CD4-positive, alpha-beta T cell treated with Interleukin-21 for 1 hour (primary cell): ENCODE results near the gene LMAN1L.
A peak's percentile ranks its signal among the peaks of the same experiment; 100 is the strongest.

Experiments used
- DNase-seq: peaks from one replicate; pipeline ENCODE4 v3.0.0-alpha.2; 2020

Gene LMAN1L

GRCh38 chr15:74812533-74812932 lies at the start of gene LMAN1L:
LMAN1L (plus strand) TSS chr15:74812835; CDS start chr15:74812855, 20 bp downstream.
- no peak for DNase-seq

- no peak for DNase-seq
Observed at GRCh38 chr15:74763416-74763815, 49.2 kb upstream of the LMAN1L start.

DNA sequence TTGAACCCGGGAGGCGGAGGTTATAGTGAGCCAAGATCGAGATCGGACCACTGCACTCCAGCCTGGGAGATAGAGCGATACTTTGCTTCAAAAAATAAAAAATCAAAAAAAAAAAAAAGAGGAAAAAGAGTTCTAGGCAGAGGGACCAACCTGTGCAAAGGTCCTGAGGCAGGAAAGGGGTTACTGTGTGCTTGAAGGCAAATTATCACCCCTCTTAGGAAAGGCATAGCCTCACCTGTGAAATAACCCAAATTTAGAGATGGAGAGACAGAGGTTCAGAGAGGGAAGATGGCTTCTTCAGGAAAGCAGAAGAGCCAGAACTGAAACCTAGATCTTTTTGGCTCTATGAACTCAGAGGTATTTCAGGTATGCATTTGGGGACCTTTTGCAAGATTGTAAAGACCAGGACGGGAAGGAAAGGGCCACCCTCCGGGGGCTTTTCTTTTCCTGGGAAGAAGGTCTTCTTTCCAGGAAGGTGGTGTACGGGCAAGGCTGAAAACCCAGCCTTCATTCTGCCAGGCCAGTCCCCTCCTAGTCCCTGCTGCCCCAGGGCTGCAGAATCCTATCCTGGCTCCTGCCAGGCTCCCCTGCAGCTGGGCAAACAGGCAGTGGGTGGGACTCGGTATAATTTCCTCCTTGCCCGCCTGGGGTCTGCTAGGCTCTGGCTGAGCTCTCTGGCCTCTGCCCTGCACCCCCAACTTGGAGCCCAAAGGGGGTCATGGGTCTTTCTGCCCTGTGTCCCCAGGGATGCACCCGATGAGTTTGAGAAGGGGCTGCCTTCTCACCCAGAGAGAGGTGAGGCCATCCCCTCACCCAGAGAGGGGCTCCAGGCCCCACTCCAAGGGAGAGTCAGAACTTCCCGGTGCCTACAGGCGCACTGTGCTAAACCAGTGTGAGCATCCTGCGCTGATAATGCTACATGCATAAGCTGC lies 45.2 kb upstream of the LMAN1L start:
- DNase-seq = no peak

DNA sequence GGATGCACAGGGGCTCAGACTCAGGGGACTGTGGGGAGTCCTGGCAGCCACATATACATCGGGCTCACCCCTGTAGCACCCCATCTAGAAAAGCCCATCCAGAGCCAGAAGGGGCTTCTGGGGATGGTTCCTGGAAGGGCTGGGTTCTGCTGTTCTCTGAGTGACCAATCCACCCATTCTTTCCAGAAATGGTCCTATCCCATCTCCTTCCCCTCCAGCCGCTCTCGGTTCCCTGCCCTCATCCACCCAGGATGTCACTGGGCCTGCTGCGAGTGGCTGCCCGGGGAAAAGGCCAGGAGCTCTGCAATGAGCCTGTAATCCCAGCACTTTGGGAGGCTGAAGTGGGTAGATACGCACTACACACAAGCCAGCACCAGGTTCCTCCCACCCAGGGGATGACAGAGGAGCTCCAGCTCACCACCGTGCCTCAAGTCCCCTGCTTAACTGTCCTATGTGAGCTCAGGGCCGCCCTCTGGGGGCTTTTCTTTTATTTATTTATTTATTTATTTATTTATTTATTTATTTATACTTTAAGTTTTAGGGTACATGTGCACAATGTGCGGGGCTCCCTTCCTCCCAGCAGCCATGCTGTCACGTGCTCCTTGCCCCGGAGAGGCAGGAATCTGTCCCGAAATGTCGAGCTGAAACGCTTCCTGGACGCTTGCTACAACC lies 44.4 kb upstream of the LMAN1L start:
- DNase-seq = no peak

- DNase-seq = peak; percentile 73
Observed at GRCh38 chr15:74768771-74769342, 43.8 kb upstream of the LMAN1L start.

DNA sequence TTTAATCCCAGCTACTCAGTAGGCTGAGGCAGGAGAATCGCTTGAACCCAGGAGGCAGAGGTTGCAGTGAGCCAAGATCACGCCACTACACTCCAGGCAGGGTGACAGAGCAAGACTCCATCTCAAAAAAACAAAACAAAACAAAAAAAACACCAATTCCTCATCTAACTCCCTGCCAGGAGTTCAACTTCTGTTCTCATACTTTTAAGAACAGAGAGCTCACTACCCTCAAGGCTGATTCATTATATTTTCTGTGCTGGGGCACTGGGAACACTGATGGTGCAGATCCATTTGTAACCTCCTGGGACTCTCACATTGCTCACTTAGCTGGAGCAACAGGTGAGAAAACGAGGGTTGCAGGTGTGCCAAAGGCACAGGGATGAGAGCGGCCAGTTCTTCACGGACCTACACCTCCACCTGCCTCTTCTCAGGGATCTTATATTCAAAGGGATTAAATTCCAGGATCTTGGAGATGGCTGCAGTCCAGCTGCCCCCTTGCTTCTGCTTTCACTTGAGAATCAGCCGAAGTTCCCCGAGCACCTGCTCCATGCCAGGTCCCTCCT lies 43.1 kb upstream of the LMAN1L start:
- no peak for DNase-seq

DNA sequence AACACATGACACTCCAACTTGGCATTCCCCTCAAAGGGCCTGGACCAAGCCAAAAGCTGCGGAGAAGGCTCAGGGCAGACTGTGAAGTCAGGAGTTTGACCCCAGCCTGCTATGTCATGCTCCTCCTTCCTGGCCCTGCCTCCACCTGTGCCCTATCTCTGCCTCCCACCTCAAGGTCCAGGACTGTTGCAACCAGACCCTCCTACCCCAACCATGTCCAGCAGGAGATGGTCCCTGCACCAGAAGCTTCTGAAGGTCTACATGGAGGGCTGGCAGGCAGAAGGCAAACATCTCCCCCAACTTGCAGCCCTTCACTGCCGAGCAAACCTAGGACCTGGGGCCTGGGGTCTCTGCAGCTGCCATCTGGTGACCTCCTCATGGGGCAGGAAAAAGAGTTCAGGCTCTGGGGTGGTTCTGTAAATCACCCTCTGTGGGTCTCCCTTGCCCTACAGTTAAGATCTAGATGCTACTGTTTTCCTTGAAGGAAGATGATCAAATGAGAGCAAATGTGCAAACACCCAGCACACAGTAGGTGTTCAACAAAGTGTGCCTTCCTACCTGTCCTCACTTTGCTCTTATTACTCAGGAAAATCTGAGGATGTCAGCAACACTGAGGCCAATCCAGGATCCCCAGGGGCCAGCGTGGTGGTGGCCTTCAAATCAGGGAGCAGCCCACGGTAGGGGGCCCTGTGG lies 42.3 kb upstream of the LMAN1L start:
- DNase-seq = no peak

DNA sequence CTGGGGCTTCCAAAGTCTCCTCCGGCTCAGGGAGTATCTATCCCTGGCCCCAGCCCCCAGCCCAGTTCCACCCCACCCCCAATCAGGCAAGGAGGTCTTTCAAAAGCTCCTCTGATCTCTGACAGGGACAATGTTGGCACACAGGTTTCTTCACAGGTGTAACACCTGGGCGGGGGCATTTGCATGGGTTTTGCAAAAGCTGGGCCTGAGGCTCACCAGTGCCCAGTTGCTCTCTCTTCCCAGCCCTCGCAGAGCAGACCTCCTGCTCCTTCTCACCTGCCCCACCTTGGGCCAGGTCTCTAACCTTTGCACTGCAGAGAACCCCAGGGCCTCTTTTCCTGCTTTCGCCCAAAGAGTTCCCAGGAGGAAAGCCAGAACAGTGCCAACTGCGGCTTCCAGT lies 39.3 kb upstream of the LMAN1L start:
- no peak for DNase-seq

DNA sequence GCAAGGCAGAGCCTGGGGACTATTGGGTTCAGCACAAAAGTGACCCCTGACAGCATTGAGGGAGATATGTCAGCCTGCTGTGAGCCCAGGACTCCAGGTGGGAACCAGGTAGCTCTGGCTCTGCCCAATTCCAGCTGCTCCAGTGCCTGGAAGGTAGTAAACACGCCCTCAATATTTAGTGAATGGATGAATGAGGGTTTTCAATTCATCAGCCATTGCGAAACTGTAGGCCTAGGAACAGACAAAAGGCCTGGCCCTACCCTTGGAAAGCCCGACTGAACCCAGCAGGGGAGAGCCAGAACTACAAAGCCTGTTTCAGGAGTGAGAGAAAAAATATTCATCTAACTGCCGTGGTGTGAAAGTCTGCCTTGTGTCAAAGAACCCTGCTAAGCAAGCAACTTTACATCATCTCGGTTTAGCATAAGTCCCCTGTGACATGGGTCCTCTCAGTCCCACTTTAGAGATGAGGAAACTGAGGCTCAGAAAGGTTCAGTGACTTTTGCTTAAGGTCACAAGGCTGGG lies 38.8 kb upstream of the LMAN1L start:
- DNase-seq = no peak

- no peak for DNase-seq
Observed at GRCh38 chr15:74775132-74775562, 37.5 kb upstream of the LMAN1L start.

- no peak for DNase-seq
Observed at GRCh38 chr15:74775894-74776293, 36.7 kb upstream of the LMAN1L start.

DNA sequence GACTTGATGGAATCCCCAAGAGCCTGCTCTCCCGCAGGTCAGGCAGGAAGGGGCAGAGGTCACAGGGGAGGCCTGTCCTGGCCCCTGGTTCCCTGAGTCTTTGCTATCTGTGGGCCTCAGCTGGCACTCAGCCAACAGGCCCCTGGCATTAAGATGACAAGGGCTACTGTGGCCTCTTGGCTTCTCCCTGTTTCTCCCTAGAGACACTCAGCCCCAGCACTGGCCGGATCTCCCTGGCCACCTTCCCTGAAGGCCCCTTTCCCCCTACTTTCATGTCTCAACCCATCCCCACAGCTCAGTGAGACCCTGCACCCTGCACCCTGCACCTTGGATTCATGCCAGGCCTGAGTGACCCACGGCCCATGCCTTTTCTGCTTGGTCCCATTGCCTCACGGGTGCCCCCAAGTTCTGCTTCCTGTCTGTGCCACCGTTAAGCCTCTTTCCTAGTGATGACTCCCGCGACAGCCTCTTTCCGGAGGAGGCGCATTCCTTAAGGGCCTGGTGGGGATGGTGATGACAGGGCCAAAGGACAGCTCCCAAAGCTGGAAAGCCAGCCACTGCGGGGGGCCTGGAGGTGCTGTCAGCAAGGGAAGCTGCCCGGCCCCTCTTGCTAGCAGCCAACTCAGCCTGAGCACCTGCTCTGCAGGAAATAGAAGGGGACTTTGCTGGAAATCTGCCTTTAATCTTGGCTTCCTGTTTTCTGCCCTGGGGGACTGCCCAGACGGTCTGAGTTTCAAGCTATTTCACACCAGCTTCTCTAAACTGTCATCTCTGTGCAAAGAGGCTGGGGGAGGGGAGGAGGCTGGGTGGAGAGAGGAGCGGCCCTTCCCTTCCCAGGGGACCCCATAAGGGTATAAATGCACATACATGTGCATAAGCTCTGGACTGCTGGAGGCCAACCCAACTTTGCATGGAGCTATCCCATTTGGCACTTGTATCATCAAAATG lies 35.5 kb upstream of the LMAN1L start:
- peak; percentile 83 for DNase-seq

- DNase-seq = no peak
Observed at GRCh38 chr15:74777769-74778598, 34.7 kb upstream of the LMAN1L start.

- no peak for DNase-seq
Observed at GRCh38 chr15:74778599-74778970, 34.0 kb upstream of the LMAN1L start.

- no peak for DNase-seq
Observed at GRCh38 chr15:74779162-74779648, 33.4 kb upstream of the LMAN1L start.

DNA sequence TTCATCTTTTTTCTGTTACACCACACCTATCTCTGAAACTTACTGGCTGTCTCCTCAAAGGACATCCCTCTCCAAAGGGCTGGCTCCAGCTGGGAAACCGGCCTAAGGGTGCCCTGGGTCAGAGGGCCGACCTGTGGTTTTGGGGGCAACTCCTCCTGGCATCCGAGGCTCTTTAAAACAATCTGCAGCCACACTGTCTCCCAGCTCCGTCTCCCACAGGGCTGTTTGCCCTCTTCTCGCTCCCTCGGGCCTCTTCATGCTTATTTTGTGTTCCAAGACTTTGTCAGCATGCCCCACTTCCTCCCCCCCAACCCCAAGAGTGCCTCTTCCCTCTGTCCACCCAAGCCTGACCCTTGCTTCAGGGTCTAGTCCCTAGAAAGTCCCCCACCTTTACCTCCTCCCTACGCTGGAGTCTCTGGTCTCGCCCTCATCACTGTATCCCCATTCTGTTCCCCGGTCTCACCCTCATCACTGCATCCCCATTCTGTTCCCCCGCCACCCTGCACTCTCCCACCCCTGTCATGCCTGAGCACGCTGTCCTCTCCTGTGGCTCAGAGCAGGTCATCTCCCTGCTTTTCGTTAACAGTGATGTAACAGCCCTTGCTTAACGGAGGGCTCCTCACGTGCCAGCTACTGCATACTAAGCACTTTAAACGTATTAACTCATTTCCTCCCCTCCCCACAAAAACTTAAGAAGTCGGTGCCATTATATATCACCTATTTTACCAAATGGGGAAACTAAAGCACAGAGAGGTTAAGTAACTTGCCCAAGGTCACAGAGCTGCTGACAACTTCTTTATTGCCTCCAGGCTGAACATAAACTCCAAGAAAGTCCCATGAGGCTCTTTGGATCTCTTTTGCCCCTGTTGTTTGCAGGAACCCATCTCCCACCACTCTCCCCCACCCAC lies 31.9 kb upstream of the LMAN1L start:
- DNase-seq = peak; percentile 76

- peak; percentile 84 for DNase-seq
Observed at GRCh38 chr15:74781431-74782258, 31.0 kb upstream of the LMAN1L start, which contains the start of gene CSK. CSK (plus strand) TSS chr15:74782080; CDS start chr15:74798298, 16,218 bp downstream.
